HCT116 (cell line): ENCODE results near the gene RET. TPM values are rescaled to one million over a fixed set of nuclear protein-coding genes. Genes with fewer than 3 reads are reported as not detected.

Experiments used
- ATAC-seq: fragments of 200-7000 bp; cut with Tn5 transposase; 2 replicates; pipeline ENCODE4 v1.9.1; 2020; ENCODE audit warnings: mild to moderate bottlenecking, moderate library complexity
- BruUV-seq: library from RNA; stranded (reverse); fragments of 400-500 nt; replicated peaks from 2 replicates; lab custom pipeline; 2021; lab: Mats Ljungman, UMichigan
- CTCF ChIA-PET: fragments of 300-600 bp; sonication (Branson Sonifier 250); formaldehyde crosslinking; loops from one replicate; lab custom pipeline; 2021; ENCODE audit warnings: antibody characterized with exemption; lab: Charles Lee
- POLR2A ChIA-PET: fragments of 300-600, 350-600 bp; sonication (Branson Sonifier 250); formaldehyde crosslinking; loops from one replicate; lab custom pipeline; 2021; ENCODE audit warnings: antibody characterized with exemption; lab: Charles Lee
- RAD21 ChIA-PET, 2 experiments: fragments of 300-600 bp; sonication (Branson Sonifier 250); formaldehyde crosslinking; loops; one replicate each; lab custom pipeline; 2023; ENCODE audit warnings: low total read pairs in 2 of 2; ENCODE audit not compliant: uncharacterized antibody in 2 of 2, unreplicated experiment in 2 of 2, low non-redundant PET in 1 of 2; lab: Charles Lee
- DNase-seq: peaks from one replicate; pipeline ENCODE4 v3.0.0-alpha.2; 2010; ENCODE audit warnings: low read depth, low spot score
- H2AFZ ChIP-seq: fragments of 200-600 bp; shearing (Covaris generic), sonication (generic); 2 replicates; pipeline ENCODE4 v1.6.1; 2017; ENCODE audit warnings: low read depth, mixed run types, mixed read lengths, antibody characterized with exemption, low read length; ENCODE audit not compliant: poor library complexity, severe bottlenecking
- H3K27ac ChIP-seq: 2 replicates; pipeline ENCODE4 v1.5.1; 2012; ENCODE audit warnings: low read depth, low read length
- H3K27me3 ChIP-seq: fragments of 200-600 bp; sonication (generic); 2 replicates; pipeline ENCODE4 v1.6.1; 2016; ENCODE audit warnings: mixed run types, low read length, mixed read lengths; ENCODE audit not compliant: insufficient read depth
- H3K36me3 ChIP-seq, 2 experiments: fragments of 200-500 bp in 1 of 2; fragments of 200-600 bp in 1 of 2; sonication (Bioruptor generic) in 1 of 2; sonication (generic) in 1 of 2; 2 replicates each; pipeline versions ENCODE4 v1.5.1 to v1.6.1; 2014 to 2016; ENCODE audit warnings: low read length in 2 of 2, inconsistent platforms in 1 of 2, mixed read lengths in 1 of 2, mixed run types in 1 of 2; ENCODE audit not compliant: insufficient read depth in 2 of 2, control insufficient read depth in 1 of 2
- H3K4me1 ChIP-seq, 2 experiments: fragments of 200-600 bp in 1 of 2; sonication (generic) in 1 of 2; 2 replicates each; pipeline versions ENCODE4 v1.5.1 to v1.6.1; 2012 to 2017; ENCODE audit warnings: low read length in 2 of 2, inconsistent platforms in 1 of 2, mild to moderate bottlenecking in 1 of 2, mixed read lengths in 1 of 2, mixed run types in 1 of 2, moderate library complexity in 1 of 2; ENCODE audit not compliant: insufficient read depth in 2 of 2, control insufficient read depth in 1 of 2
- H3K4me2 ChIP-seq: fragments of 200-600 bp; sonication (generic); 2 replicates; pipeline ENCODE4 v1.6.1; 2017; ENCODE audit warnings: mixed run types, low read length, mixed read lengths
- H3K4me3 ChIP-seq, 2 experiments: fragments of 200-600 bp in 1 of 2; sonication (generic) in 1 of 2; replicated peaks in 1 of 2; 2 replicates each; pipeline ENCODE4 v1.5.1; 2011 to 2016; ENCODE audit warnings: low read length in 2 of 2, control low read depth in 1 of 2, low read depth in 1 of 2, mild to moderate bottlenecking in 1 of 2, mixed read lengths in 1 of 2, mixed run types in 1 of 2
- H3K79me2 ChIP-seq: fragments of 200-600 bp; sonication (generic); 2 replicates; pipeline ENCODE4 v1.6.1; 2017; ENCODE audit warnings: mild to moderate bottlenecking, mixed run types, low read length, moderate library complexity, mixed read lengths; ENCODE audit not compliant: insufficient read depth
- H3K9ac ChIP-seq: fragments of 200-600 bp; sonication (generic); 2 replicates; pipeline ENCODE4 v1.6.1; 2016; ENCODE audit warnings: low read length, mixed read lengths
- H3K9me2 ChIP-seq: fragments of 200-600 bp; sonication (generic), shearing (Covaris generic); 2 replicates; pipeline ENCODE4 v1.6.1; 2017; ENCODE audit warnings: mixed run types, mild to moderate bottlenecking, moderate library complexity; ENCODE audit not compliant: insufficient read depth
- H3K9me3 ChIP-seq, 2 experiments: fragments of 200-500 bp in 1 of 2; fragments of 200-600 bp in 1 of 2; sonication (Bioruptor generic) in 1 of 2; sonication (generic) in 1 of 2; 2 replicates each; pipeline ENCODE4 v1.6.1; 2014 to 2017; ENCODE audit warnings: low read length in 2 of 2, mixed read lengths in 2 of 2, inconsistent platforms in 1 of 2, low read depth in 1 of 2, mild to moderate bottlenecking in 1 of 2, mixed run types in 1 of 2, moderate library complexity in 1 of 2; ENCODE audit not compliant: control insufficient read depth in 1 of 2, insufficient read depth in 1 of 2
- H4K20me1 ChIP-seq: fragments of 200-600 bp; sonication (generic), shearing (Covaris generic); 2 replicates; pipeline ENCODE4 v1.6.1; 2017; ENCODE audit warnings: mixed run types, mild to moderate bottlenecking, moderate library complexity; ENCODE audit not compliant: insufficient read depth
- ATF3 ChIP-seq: IDR thresholded peaks from 2 replicates; pipeline ENCODE4 v1.6.1; 2012
- CTCF ChIP-seq, 3 experiments: fragments of 200-600 bp in 1 of 3; sonication (generic) in 1 of 3; IDR thresholded peaks in 2 of 3; conservative IDR thresholded peaks in 1 of 3; 2 replicates each; pipeline ENCODE4 v1.5.1; 2012 to 2017; ENCODE audit warnings: low read depth in 2 of 3, low read length in 2 of 3, antibody characterized with exemption in 1 of 3, borderline replicate concordance in 1 of 3, control low read depth in 1 of 3, mild to moderate bottlenecking in 1 of 3, mixed read lengths in 1 of 3, mixed run types in 1 of 3, moderate library complexity in 1 of 3; ENCODE audit not compliant: insufficient read depth in 1 of 3
- EGR1 ChIP-seq: IDR thresholded peaks from 2 replicates; pipeline ENCODE4 v1.6.1; 2012; ENCODE audit warnings: low read depth
- ELF1 ChIP-seq: IDR thresholded peaks from 2 replicates; pipeline ENCODE4 v1.6.1; 2012; ENCODE audit warnings: low read depth, borderline replicate concordance
- EZH2 ChIP-seq: fragments of 200-600 bp; sonication (generic); IDR thresholded peaks from 2 replicates; pipeline ENCODE4 v1.6.1; 2017; ENCODE audit warnings: antibody characterized with exemption, mixed run types
- EZH2phosphoT487 ChIP-seq: fragments of 200-600 bp; IDR thresholded peaks from 2 replicates; pipeline ENCODE4 v1.6.1; 2018; ENCODE audit warnings: antibody characterized with exemption, borderline replicate concordance
- MAX ChIP-seq: IDR thresholded peaks from 2 replicates; pipeline ENCODE4 v1.6.1; 2012
- POLR2A ChIP-seq: IDR thresholded peaks from 2 replicates; pipeline ENCODE4 v1.7.0; 2011; ENCODE audit warnings: borderline replicate concordance; ENCODE audit not compliant: insufficient read depth, insufficient read length; ENCODE audit errors: extremely low read depth
- POLR2AphosphoS5 ChIP-seq: IDR thresholded peaks from 2 replicates; pipeline ENCODE4 v1.6.1; 2011; ENCODE audit warnings: mild to moderate bottlenecking, low read depth, low read length, moderate library complexity
- REST ChIP-seq: IDR thresholded peaks from 2 replicates; pipeline ENCODE4 v1.6.1; 2012; ENCODE audit warnings: low read depth
- SRF ChIP-seq: IDR thresholded peaks from 2 replicates; pipeline ENCODE4 v1.6.1; 2012; ENCODE audit warnings: low read depth
- TCF7L2 ChIP-seq: IDR thresholded peaks from 2 replicates; pipeline ENCODE4 v1.7.0; 2011; ENCODE audit warnings: borderline replicate concordance, inconsistent platforms; ENCODE audit not compliant: insufficient read depth, insufficient read length; ENCODE audit errors: extremely low read depth
- YY1 ChIP-seq: IDR thresholded peaks from 2 replicates; pipeline ENCODE4 v1.6.1; 2011; ENCODE audit warnings: low read length, low read depth, moderate library complexity, mild to moderate bottlenecking; ENCODE audit not compliant: insufficient replicate concordance; ENCODE audit errors: extremely low read depth
- ZNF274 ChIP-seq: fragments of 200-500 bp; sonication (Bioruptor generic); IDR thresholded peaks from 2 replicates; pipeline ENCODE4 v1.6.1; 2014; ENCODE audit warnings: mild to moderate bottlenecking, low read depth, low read length, inconsistent platforms
- intact Hi-C: fragments of 100-400 bp; cut with micrococcal nuclease; formaldehyde crosslinking; loops from 2 replicates; pipeline ENCODE4 v1.10.0; 2022
- total RNA-seq: library from RNA; stranded (reverse); gene quantifications from one replicate; pipeline ENCODE4 v1.2.1, GENCODE V29; 2021; ENCODE audit not compliant: unreplicated experiment

RET gene
- total RNA-seq, 1 experiment from 2014 or later = 5.9 TPM

GRCh38 chr10:43082087-43082486 lies 5.2 kb downstream of the RET start:
- no peaks in the 10 kb centered on the region for H3K79me2 ChIP-seq
- ATAC-seq = no peak
- no peaks in the 10 kb centered on the region for H3K36me3 ChIP-seq
- no peaks in the 10 kb centered on the region for H3K9me2 ChIP-seq
- no peaks in the 10 kb centered on the region for H3K9me3 ChIP-seq
- no peak for TF ChIP-seq ELF1
- TF ChIP-seq SRF = no peak
- no peak for TF ChIP-seq POLR2AphosphoS5
- TF ChIP-seq EZH2phosphoT487 = no peak
- no peak for TF ChIP-seq TCF7L2
- TF ChIP-seq MAX = no peak
- TF ChIP-seq, all 23 proteins: peak for 0
- H3K4me3 ChIP-seq = no peak overlapping the region
- no peak overlapping the region for H3K27ac ChIP-seq
- H3K4me1 ChIP-seq = peaks cover 3 to 7% of the 10 kb centered on the region in 2 experiments; a peak in 2 of 4 replicates
- H2AFZ ChIP-seq = no peak overlapping the region
- ChIA-PET POLR2A (no interaction called here), RAD21 (no interaction called here), CTCF (no interaction called here)
- no peaks in the 10 kb centered on the region for H3K27me3 ChIP-seq
- intact Hi-C loops = no loop called here
- no peak overlapping the region for H3K4me2 ChIP-seq
- no peak for DNase-seq
- H4K20me1 ChIP-seq = no peaks in the 10 kb centered on the region
- no peak overlapping the region for H3K9ac ChIP-seq
- no TSS peak for BruUV-seq

- Histone ChIP-seq H3K4me3 (no peak overlapping the region), H3K9ac (no peak overlapping the region), H2AFZ (no peak overlapping the region), H3K27ac (no peak overlapping the region), H3K4me1 (peaks cover under 1 to 4% of the 10 kb centered on the region in 2 experiments; a peak in 2 of 4 replicates), H3K27me3 (no peaks in the 10 kb centered on the region), H3K36me3 (no peaks in the 10 kb centered on the region), H3K9me2 (no peaks in the 10 kb centered on the region), H3K79me2 (no peaks in the 10 kb centered on the region), H4K20me1 (no peaks in the 10 kb centered on the region), H3K9me3 (no peaks in the 10 kb centered on the region), H3K4me2 (no peak overlapping the region)
- ChIA-PET CTCF (no interaction called here), RAD21 (no interaction called here), POLR2A (no interaction called here)
- no peak for DNase-seq
- intact Hi-C loops = no loop called here
- no TSS peak for BruUV-seq
- ATAC-seq = no peak
- TF ChIP-seq CTCF (IDR thresholded peaks at IDR 0.05 in 2 of 3, conservative IDR thresholded peaks at IDR 0.05 in 1 of 3; ENCODE audit: borderline replicate concordance in 1 of 3, insufficient read depth in 1 of 3, low read depth in 2 of 3, low read length in 2 of 3) (no peak), EGR1 (no peak), TCF7L2 (no peak), REST (no peak), YY1 (no peak), ZNF274 (no peak), EZH2 (no peak), MAX (no peak), POLR2AphosphoS5 (no peak), ATF3 (no peak), POLR2A (no peak)
Observed at GRCh38 chr10:43082746-43083145, 5.9 kb downstream of the RET start.
